HepG2 (cell line): Measurements from ENCODE around the gene CDT1. TPM values are rescaled to one million over a fixed set of nuclear protein-coding genes. Genes with fewer than 3 reads are reported as not detected.
A peak's percentile ranks its signal among the peaks of the same experiment; 100 is the strongest.

Source experiments
- BRCA1 ChIP-seq: sonication (generic); formaldehyde crosslinking; IDR thresholded peaks from 2 replicates; pipeline ENCODE4 v1.4.0; 2020; ENCODE audit warnings: missing genetic modification reagents
- CENPT ChIP-seq: sonication (generic); formaldehyde crosslinking; IDR thresholded peaks from 2 replicates; pipeline ENCODE4 v1.8.0; 2022; ENCODE audit warnings: low read depth, mild to moderate bottlenecking, moderate library complexity, missing genetic modification reagents
- IKZF1 ChIP-seq: fragments of 450-650 bp; IDR thresholded peaks from 2 replicates; pipeline ENCODE4 v1.7.1; 2016
- MEF2D ChIP-seq: sonication (generic); formaldehyde crosslinking; IDR thresholded peaks from 2 replicates; pipeline ENCODE4 v1.5.1; 2020; ENCODE audit warnings: mild to moderate bottlenecking, missing genetic modification reagents
- SETDB1 ChIP-seq: sonication (generic); formaldehyde crosslinking; IDR thresholded peaks from 2 replicates; pipeline ENCODE4 v1.5.1; 2020; ENCODE audit warnings: missing genetic modification reagents, mild to moderate bottlenecking, borderline replicate concordance
- ZIK1 ChIP-seq: sonication (generic); formaldehyde crosslinking; IDR thresholded peaks from 2 replicates; pipeline ENCODE4 v1.5.0; 2020; ENCODE audit warnings: mild to moderate bottlenecking, low read depth, missing genetic modification reagents, borderline replicate concordance
- ZNF670 ChIP-seq: sonication (generic); formaldehyde crosslinking; IDR thresholded peaks from 2 replicates; pipeline ENCODE4 v1.8.0; 2022; ENCODE audit warnings: mild to moderate bottlenecking, missing genetic modification reagents, borderline replicate concordance
- polyA plus RNA-seq, 8 experiments: library from polyadenylated mRNA; depleted of rRNA in 3 of 8; stranded (reverse) in 7 of 8; unstranded in 1 of 8; fragments of >200 nt; fragmentation: Illumina TruSeq in 4 of 8; extraction: Trizol in 4 of 8; gene quantifications; 2 replicates each; pipeline versions ENCODE4 v1.2.1 to v1.2.3, GENCODE V29; 2011 to 2016; ENCODE audit warnings: low read depth in 4 of 8, missing spikeins in 1 of 8, mixed read lengths in 1 of 8; ENCODE audit not compliant: insufficient read depth in 1 of 8
- total RNA-seq, 5 experiments: library from RNA; depleted of rRNA; stranded (reverse); fragments of >200 nt; fragmentation: Illumina TruSeq; extraction: Trizol; gene quantifications; 2 replicates each; pipeline ENCODE4 v1.2.3, GENCODE V29; 2016; ENCODE audit warnings: low read depth in 1 of 5
- TF ChIP-seq, protein P1 (sequence below): sonication (generic); formaldehyde crosslinking; conservative IDR thresholded peaks from 2 replicates; pipeline ENCODE4 v1.4.0; 2020; ENCODE audit warnings: missing genetic modification reagents
- TF ChIP-seq, protein P2 (sequence below): sonication (generic); formaldehyde crosslinking; IDR thresholded peaks from 2 replicates; pipeline ENCODE4 v1.9.0; 2021; ENCODE audit warnings: missing genetic modification reagents, mild to moderate bottlenecking, borderline replicate concordance
- TF ChIP-seq, protein P3 (sequence below): sonication (generic); formaldehyde crosslinking; IDR thresholded peaks from 2 replicates; pipeline ENCODE4 v1.5.0; 2020; ENCODE audit warnings: missing genetic modification reagents, mild to moderate bottlenecking, borderline replicate concordance
- TF ChIP-seq, protein P4 (sequence below): sonication (generic); formaldehyde crosslinking; IDR thresholded peaks from 2 replicates; pipeline ENCODE4 v1.4.0; 2020; ENCODE audit warnings: mild to moderate bottlenecking, missing genetic modification reagents
- TF ChIP-seq, protein P5 (sequence below): sonication (generic); formaldehyde crosslinking; IDR thresholded peaks from 2 replicates; pipeline ENCODE4 v1.5.1; 2020; ENCODE audit warnings: missing genetic modification reagents, mild to moderate bottlenecking, borderline replicate concordance

CDT1 gene
- total and polyA plus RNA-seq, 2 of the 13 experiments (the other 11 are each of a cell fraction or from before 2014, with no cell fraction given): 23.1 to 23.8 TPM

DNA sequence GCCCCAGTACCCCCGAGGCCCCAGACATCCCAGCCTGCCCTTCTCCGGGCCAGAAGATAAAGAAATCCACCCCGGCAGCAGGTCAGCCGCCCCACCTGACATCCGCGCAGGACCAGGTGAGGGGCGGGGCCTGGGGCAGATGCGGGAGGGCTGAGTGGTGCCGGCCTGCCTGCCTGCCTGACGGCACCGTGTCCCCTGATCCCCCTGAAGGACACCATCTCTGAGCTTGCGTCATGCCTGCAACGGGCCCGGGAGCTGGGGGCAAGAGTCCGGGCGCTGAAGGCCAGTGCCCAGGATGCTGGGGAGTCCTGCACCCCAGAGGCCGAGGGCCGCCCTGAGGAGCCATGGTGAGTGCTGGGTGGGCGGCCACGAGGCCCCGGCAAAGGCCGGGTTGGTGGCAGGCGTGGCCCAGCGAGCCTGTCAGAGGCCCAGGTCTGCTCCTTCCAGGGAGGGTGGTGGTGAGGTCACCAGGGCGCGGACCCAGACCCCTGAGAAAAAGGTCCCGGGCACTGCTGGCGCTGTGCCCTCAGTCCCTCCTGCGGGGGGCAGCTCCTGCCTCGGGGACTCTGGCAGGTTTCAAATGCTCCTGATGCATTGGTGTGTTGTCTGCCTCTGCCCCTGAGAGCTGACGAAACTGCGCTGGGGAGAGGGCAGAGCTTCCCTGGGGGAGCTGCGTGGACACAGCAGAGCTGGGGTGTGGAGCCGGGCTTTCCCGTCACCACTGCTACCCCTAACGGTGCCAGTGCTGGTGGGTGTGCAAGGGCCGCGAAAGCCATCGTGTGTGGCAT lies 1.2 kb downstream of the CDT1 start (continued):
- no peak for TF ChIP-seq BRCA1 (CRISPR knock-in tag)
- no peak for TF ChIP-seq IKZF1
- TF ChIP-seq MEF2D (CRISPR knock-in tag): no peak
- TF ChIP-seq, protein P1, sequence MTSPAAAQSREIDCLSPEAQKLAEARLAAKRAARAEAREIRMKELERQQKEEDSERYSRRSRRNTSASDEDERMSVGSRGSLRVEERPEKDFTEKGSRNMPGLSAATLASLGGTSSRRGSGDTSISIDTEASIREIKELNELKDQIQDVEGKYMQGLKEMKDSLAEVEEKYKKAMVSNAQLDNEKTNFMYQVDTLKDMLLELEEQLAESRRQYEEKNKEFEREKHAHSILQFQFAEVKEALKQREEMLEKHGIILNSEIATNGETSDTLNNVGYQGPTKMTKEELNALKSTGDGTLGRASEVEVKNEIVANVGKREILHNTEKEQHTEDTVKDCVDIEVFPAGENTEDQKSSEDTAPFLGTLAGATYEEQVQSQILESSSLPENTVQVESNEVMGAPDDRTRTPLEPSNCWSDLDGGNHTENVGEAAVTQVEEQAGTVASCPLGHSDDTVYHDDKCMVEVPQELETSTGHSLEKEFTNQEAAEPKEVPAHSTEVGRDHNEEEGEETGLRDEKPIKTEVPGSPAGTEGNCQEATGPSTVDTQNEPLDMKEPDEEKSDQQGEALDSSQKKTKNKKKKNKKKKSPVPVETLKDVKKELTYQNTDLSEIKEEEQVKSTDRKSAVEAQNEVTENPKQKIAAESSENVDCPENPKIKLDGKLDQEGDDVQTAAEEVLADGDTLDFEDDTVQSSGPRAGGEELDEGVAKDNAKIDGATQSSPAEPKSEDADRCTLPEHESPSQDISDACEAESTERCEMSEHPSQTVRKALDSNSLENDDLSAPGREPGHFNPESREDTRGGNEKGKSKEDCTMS (CRISPR knock-in tag): no peak
- TF ChIP-seq, protein P2, sequence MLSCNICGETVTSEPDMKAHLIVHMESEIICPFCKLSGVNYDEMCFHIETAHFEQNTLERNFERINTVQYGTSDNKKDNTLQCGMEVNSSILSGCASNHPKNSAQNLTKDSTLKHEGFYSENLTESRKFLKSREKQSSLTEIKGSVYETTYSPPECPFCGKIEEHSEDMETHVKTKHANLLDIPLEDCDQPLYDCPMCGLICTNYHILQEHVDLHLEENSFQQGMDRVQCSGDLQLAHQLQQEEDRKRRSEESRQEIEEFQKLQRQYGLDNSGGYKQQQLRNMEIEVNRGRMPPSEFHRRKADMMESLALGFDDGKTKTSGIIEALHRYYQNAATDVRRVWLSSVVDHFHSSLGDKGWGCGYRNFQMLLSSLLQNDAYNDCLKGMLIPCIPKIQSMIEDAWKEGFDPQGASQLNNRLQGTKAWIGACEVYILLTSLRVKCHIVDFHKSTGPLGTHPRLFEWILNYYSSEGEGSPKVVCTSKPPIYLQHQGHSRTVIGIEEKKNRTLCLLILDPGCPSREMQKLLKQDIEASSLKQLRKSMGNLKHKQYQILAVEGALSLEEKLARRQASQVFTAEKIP (CRISPR knock-in tag): no peak
- TF ChIP-seq, protein P3, sequence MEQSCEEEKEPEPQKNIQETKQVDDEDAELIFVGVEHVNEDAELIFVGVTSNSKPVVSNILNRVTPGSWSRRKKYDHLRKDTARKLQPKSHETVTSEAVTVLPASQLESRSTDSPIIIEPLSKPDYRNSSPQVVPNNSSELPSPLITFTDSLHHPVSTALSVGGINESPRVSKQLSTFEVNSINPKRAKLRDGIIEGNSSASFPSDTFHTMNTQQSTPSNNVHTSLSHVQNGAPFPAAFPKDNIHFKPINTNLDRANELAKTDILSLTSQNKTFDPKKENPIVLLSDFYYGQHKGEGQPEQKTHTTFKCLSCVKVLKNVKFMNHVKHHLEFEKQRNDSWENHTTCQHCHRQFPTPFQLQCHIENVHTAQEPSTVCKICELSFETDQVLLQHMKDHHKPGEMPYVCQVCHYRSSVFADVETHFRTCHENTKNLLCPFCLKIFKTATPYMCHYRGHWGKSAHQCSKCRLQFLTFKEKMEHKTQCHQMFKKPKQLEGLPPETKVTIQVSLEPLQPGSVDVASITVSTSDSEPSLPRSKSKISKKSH (CRISPR knock-in tag): no peak
- TF ChIP-seq ZIK1 (CRISPR knock-in tag): no peak
- no peak for TF ChIP-seq ZNF670 (CRISPR knock-in tag)
- TF ChIP-seq, protein P4, sequence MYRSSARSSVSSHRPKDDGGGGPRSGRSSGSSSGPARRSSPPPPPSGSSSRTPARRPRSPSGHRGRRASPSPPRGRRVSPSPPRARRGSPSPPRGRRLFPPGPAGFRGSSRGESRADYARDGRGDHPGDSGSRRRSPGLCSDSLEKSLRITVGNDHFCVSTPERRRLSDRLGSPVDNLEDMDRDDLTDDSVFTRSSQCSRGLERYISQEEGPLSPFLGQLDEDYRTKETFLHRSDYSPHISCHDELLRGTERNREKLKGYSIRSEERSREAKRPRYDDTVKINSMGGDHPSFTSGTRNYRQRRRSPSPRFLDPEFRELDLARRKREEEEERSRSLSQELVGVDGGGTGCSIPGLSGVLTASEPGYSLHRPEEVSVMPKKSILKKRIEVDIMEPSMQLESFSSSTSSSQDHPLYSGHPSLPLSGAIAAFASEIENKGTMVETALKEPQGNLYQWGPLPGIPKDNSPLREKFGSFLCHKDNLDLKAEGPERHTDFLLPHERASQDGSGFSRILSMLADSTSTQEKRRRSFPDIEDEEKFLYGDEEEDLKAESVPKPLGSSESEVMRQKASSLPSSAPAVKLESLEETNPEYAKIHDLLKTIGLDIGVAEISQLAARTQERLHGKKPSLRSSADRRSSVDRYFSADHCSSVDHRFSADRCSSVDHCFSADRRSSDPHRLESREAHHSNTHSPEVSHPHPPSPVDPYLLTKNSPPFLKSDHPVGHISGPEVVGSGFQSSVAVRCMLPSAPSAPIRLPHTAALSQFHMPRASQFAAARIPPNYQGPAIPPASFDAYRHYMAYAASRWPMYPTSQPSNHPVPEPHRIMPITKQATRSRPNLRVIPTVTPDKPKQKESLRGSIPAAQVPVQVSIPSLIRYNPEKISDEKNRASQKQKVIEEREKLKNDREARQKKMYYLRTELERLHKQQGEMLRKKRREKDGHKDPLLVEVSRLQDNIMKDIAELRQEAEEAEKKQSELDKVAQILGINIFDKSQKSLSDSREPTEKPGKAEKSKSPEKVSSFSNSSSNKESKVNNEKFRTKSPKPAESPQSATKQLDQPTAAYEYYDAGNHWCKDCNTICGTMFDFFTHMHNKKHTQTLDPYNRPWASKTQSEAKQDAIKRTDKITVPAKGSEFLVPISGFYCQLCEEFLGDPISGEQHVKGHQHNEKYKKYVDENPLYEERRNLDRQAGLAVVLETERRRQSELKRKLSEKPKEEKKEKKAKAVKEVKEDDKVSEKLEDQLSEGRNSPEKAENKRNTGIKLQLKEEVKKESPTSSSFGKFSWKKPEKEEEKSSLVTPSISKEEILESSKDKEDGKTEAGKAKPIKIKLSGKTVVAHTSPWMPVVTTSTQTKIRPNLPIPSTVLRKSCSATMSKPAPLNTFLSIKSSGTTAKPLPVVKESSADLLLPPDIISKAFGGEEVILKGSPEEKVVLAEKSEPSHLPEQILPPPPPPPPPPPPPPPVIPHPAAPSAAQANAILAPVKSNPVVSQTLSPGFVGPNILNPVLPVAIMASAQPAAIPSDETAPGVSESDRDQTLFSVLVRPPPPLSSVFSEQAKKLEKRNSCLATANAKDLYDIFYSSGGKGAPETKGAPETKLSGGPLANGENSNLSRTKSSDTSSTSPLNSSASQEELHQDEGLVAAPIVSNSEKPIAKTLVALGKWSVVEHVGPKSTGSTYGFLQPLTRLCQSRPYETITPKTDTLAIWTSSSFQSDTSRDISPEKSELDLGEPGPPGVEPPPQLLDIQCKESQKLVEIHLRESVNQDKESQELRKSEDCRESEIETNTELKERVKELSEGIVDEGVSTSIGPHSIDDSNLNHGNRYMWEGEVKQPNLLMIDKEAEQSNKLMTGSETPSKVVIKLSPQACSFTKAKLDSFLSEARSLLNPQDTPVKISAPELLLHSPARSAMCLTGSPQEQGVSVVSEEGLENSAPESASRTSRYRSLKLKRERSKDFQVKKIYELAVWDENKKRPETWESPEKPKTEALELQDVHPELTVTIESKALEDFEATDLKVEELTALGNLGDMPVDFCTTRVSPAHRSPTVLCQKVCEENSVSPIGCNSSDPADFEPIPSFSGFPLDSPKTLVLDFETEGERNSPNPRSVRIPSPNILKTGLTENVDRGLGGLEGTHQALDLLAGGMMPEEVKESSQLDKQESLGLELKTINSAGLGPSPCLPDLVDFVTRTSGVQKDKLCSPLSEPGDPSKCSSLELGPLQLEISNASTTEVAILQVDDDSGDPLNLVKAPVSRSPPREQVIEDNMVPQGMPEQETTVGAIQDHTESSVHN (CRISPR knock-in tag): peak; percentile 19; the same call in 1 of the 2 replicates
- TF ChIP-seq CENPT (CRISPR knock-in tag): peak; percentile 19; the same call in 1 of the 2 replicates
- 0 out of 2 replicates have a peak, but pooled peaks have one; percentile 16 for TF ChIP-seq SETDB1 (CRISPR knock-in tag)
- TF ChIP-seq, protein P5, sequence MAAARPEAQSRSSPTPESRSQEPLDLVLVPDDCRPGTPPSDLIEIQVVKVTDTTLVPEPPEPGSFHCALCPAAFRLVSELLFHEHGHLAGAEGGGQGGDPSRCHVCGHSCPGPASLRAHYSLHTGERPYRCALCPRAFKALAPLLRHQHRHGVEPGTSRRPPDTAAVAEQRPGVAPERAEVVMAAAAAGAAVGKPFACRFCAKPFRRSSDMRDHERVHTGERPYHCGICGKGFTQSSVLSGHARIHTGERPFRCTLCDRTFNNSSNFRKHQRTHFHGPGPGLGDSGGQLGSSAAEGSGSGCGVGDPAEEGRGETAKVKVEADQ (CRISPR knock-in tag): no peak
